H9 (cell line): ENCODE measurements around the gene ARL6IP6. TPM values are rescaled to one million over a fixed set of nuclear protein-coding genes. Genes with fewer than 3 reads are reported as not detected.

Source experiments
- DNase-seq: peaks from one replicate; pipeline ENCODE4 v3.0.0-alpha.2; 2017
- H2AFZ ChIP-seq: one replicate; pipeline ENCODE4 v1.6.1; 2013; ENCODE audit warnings: mild to moderate bottlenecking, low read length, control low read depth, moderate library complexity
- H2AK5ac ChIP-seq: 2 replicates; pipeline ENCODE4 v1.6.1; 2013; ENCODE audit warnings: low read length, control low read depth, mixed read lengths; ENCODE audit not compliant: insufficient read length
- H2BK120ac ChIP-seq: one replicate; pipeline ENCODE4 v1.6.1; 2013; ENCODE audit warnings: low read depth, mild to moderate bottlenecking, low read length, control low read depth, inconsistent platforms; ENCODE audit not compliant: poor library complexity, severe bottlenecking
- H2BK12ac ChIP-seq: 2 replicates; pipeline ENCODE4 v1.6.1; 2013; ENCODE audit warnings: low read length, control low read depth, mixed read lengths, low read depth; ENCODE audit not compliant: insufficient read length
- H2BK15ac ChIP-seq: 2 replicates; pipeline ENCODE4 v1.6.1; 2013; ENCODE audit warnings: low read depth, low read length, control low read depth
- H2BK20ac ChIP-seq: one replicate; pipeline ENCODE4 v1.6.1; 2013; ENCODE audit warnings: low read depth, mild to moderate bottlenecking, low read length, control low read depth, inconsistent platforms; ENCODE audit not compliant: poor library complexity, severe bottlenecking
- H2BK5ac ChIP-seq: 2 replicates; pipeline ENCODE4 v1.6.1; 2013; ENCODE audit warnings: low read length, control low read depth, mixed read lengths; ENCODE audit not compliant: insufficient read length
- H3K14ac ChIP-seq: 2 replicates; pipeline ENCODE4 v1.6.1; 2013; ENCODE audit warnings: low read length, control low read depth; ENCODE audit not compliant: insufficient read depth
- H3K18ac ChIP-seq: 2 replicates; pipeline ENCODE4 v1.6.1; 2013; ENCODE audit warnings: low read depth, mild to moderate bottlenecking, mixed read lengths, low read length, control low read depth; ENCODE audit not compliant: insufficient read length
- H3K23ac ChIP-seq: 2 replicates; pipeline ENCODE4 v1.6.1; 2013; ENCODE audit warnings: low read length, control low read depth, mixed read lengths, low read depth; ENCODE audit not compliant: insufficient read length
- H3K23me2 ChIP-seq: 2 replicates; pipeline ENCODE4 v1.6.1; 2013; ENCODE audit warnings: low read depth, mild to moderate bottlenecking, mixed read lengths, low read length, control low read depth; ENCODE audit not compliant: insufficient read length, poor library complexity, severe bottlenecking
- H3K27ac ChIP-seq: 2 replicates; pipeline ENCODE4 v1.5.1; 2013; ENCODE audit warnings: low read length, control low read depth, mixed read lengths, low read depth; ENCODE audit not compliant: insufficient read length
- H3K27me3 ChIP-seq: 2 replicates; pipeline ENCODE4 v1.6.1; 2013; ENCODE audit warnings: low read length, control low read depth, inconsistent platforms; ENCODE audit not compliant: insufficient read depth
- H3K4ac ChIP-seq: 2 replicates; pipeline ENCODE4 v1.6.1; 2013; ENCODE audit warnings: low read depth, mild to moderate bottlenecking, control low read depth, inconsistent platforms, low read length, moderate library complexity
- H3K4me1 ChIP-seq: 2 replicates; pipeline ENCODE4 v1.6.1; 2013; ENCODE audit warnings: low read length, control low read depth, inconsistent platforms; ENCODE audit not compliant: insufficient read depth
- H3K4me2 ChIP-seq: 2 replicates; pipeline ENCODE4 v1.6.1; 2013; ENCODE audit warnings: low read length, control low read depth, mixed read lengths; ENCODE audit not compliant: insufficient read length, insufficient read depth
- H3K56ac ChIP-seq: 2 replicates; pipeline ENCODE4 v1.6.1; 2013; ENCODE audit warnings: low read depth, mild to moderate bottlenecking, mixed read lengths, low read length, control low read depth; ENCODE audit not compliant: insufficient read length
- H3K79me1 ChIP-seq: 2 replicates; pipeline ENCODE4 v1.6.1; 2013; ENCODE audit warnings: low read depth, mild to moderate bottlenecking, moderate library complexity, low read length, control low read depth, inconsistent platforms; ENCODE audit not compliant: insufficient read depth, poor library complexity, severe bottlenecking
- H3K79me2 ChIP-seq: 2 replicates; pipeline ENCODE4 v1.6.1; 2013; ENCODE audit warnings: low read length, control low read depth, inconsistent platforms; ENCODE audit not compliant: insufficient read depth
- H3K9ac ChIP-seq: 2 replicates; pipeline ENCODE4 v1.6.1; 2013; ENCODE audit warnings: low read length, control low read depth, mixed read lengths; ENCODE audit not compliant: insufficient read length; ENCODE audit errors: extremely low read depth
- H3K9me3 ChIP-seq: one replicate; pipeline ENCODE4 v1.6.1; 2013; ENCODE audit warnings: low read depth, low read length, inconsistent platforms; ENCODE audit not compliant: control insufficient read depth
- H3T11ph ChIP-seq: one replicate; pipeline ENCODE4 v1.6.1; 2013; ENCODE audit warnings: mild to moderate bottlenecking, low read length, control low read depth, inconsistent platforms
- H4K20me1 ChIP-seq: one replicate; pipeline ENCODE4 v1.6.1; 2013; ENCODE audit not compliant: control insufficient read depth, insufficient read length, insufficient read depth
- H4K5ac ChIP-seq: 2 replicates; pipeline ENCODE4 v1.6.1; 2013; ENCODE audit warnings: low read depth, mild to moderate bottlenecking, mixed read lengths, low read length, control low read depth; ENCODE audit not compliant: insufficient read length
- H4K8ac ChIP-seq: replicated peaks from 2 replicates; pipeline ENCODE4 v1.6.1; 2013; ENCODE audit warnings: low read length, control low read depth, mixed read lengths, low read depth; ENCODE audit not compliant: insufficient read length
- H4K91ac ChIP-seq: 2 replicates; pipeline ENCODE4 v1.6.1; 2013; ENCODE audit warnings: low read depth, mild to moderate bottlenecking, moderate library complexity, mixed read lengths, low read length, control low read depth; ENCODE audit not compliant: insufficient read length
- H3K27ac Mint-ChIP-seq, 3 experiments: 2 replicates in 2 of 3; 3 replicates in 1 of 3; pipeline ENCODE4 v1.8.0; 2020 to 2021; ENCODE audit warnings: mixed read lengths in 3 of 3, mild to moderate bottlenecking in 1 of 3, moderate library complexity in 1 of 3
- H3K27me3 Mint-ChIP-seq: 2 replicates; pipeline ENCODE4 v1.8.0; 2021; ENCODE audit warnings: low read depth, mild to moderate bottlenecking, moderate library complexity, mixed read lengths
- H3K36me3 Mint-ChIP-seq, 3 experiments: 2 replicates in 2 of 3; 3 replicates in 1 of 3; pipeline ENCODE4 v1.8.0; 2020 to 2021; ENCODE audit warnings: low read depth in 3 of 3, mixed read lengths in 3 of 3; ENCODE audit not compliant: insufficient read depth in 1 of 3
- H3K4me1 Mint-ChIP-seq, 2 experiments: 2 replicates each; pipeline ENCODE4 v1.8.0; 2020; ENCODE audit warnings: mixed read lengths in 2 of 2
- H3K4me3 Mint-ChIP-seq, 2 experiments: 2 replicates in 1 of 2; 3 replicates in 1 of 2; pipeline ENCODE4 v1.8.0; 2020 to 2021; ENCODE audit warnings: mild to moderate bottlenecking in 2 of 2, mixed read lengths in 2 of 2, moderate library complexity in 1 of 2
- H3K9me3 Mint-ChIP-seq, 2 experiments: 2 replicates in 1 of 2; 3 replicates in 1 of 2; pipeline ENCODE4 v1.8.0; 2020; ENCODE audit warnings: mild to moderate bottlenecking in 2 of 2, mixed read lengths in 2 of 2, moderate library complexity in 1 of 2
- WGBS: extraction: QIAGEN DNeasy Blood & Tissue Kit; methylation state at CpG from one replicate; pipeline ENCODE4 v1.1.7; 2013; ENCODE audit warnings: missing lambda C conversion rate, low lambda C conversion rate, mixed read lengths; ENCODE audit not compliant: insufficient read length; ENCODE audit errors: extremely low coverage; 5-methylcytosine and 5-hydroxymethylcytosine counted together
- total RNA-seq: library from RNA; stranded (reverse); gene quantifications from 2 replicates; pipeline ENCODE4 v1.2.1, GENCODE V29; 2021
- TF ChIP-seq, protein P1 (sequence below): fragments of 200-600 bp; sonication (generic); conservative IDR thresholded peaks from 3 replicates; pipeline ENCODE4 v1.8.0; 2021; ENCODE audit warnings: antibody characterized with exemption, mild to moderate bottlenecking

ARL6IP6 gene
- total RNA-seq, 1 experiment from 2014 or later = 27.3 TPM

- no peak overlapping the region for H3K56ac ChIP-seq
- no peak overlapping the region for H3K27ac Mint-ChIP-seq
- no peak overlapping the region for H3K4me2 ChIP-seq
- peaks cover 0 to 29% (median 10%) of the 10 kb centered on the region in 3 experiments; a peak in 6 of 7 replicates for H3K36me3 Mint-ChIP-seq
- no peak overlapping the region for H3K14ac ChIP-seq
- peaks cover 0 to 4% of the 10 kb centered on the region in 2 experiments; a peak in 2 of 4 replicates for H3K4me1 Mint-ChIP-seq
- H3K27ac ChIP-seq = no peak overlapping the region
- H4K8ac ChIP-seq = no peak overlapping the region
- H4K20me1 ChIP-seq = no peaks in the 10 kb centered on the region
- no peak overlapping the region for H3K23ac ChIP-seq
- H2BK20ac ChIP-seq = no peak overlapping the region
- H4K91ac ChIP-seq = no peak overlapping the region
- H2BK120ac ChIP-seq = no peak overlapping the region
- DNase-seq = no peak
- no peak overlapping the region for H4K5ac ChIP-seq
- no peak overlapping the region for H2BK15ac ChIP-seq
- H2AK5ac ChIP-seq = no peak overlapping the region
- H3K27me3 Mint-ChIP-seq = no peaks in the 10 kb centered on the region
- no peak overlapping the region for H3K9ac ChIP-seq
- no peak overlapping the region for H3K4me3 Mint-ChIP-seq
- peaks cover 3% of the 10 kb centered on the region for H3K79me1 ChIP-seq
- no peaks in the 10 kb centered on the region for H3K27me3 ChIP-seq
- no CpG with 5 or more reads among the region's 1 CpG for WGBS
- H3K18ac ChIP-seq = no peak overlapping the region
- H3K9me3 Mint-ChIP-seq = no peaks in the 10 kb centered on the region
- no peak overlapping the region for H2BK12ac ChIP-seq
- no peaks in the 10 kb centered on the region for H3K4me1 ChIP-seq
- no peak overlapping the region for H3T11ph ChIP-seq
- no peaks in the 10 kb centered on the region for H3K23me2 ChIP-seq
- TF ChIP-seq, protein P1, sequence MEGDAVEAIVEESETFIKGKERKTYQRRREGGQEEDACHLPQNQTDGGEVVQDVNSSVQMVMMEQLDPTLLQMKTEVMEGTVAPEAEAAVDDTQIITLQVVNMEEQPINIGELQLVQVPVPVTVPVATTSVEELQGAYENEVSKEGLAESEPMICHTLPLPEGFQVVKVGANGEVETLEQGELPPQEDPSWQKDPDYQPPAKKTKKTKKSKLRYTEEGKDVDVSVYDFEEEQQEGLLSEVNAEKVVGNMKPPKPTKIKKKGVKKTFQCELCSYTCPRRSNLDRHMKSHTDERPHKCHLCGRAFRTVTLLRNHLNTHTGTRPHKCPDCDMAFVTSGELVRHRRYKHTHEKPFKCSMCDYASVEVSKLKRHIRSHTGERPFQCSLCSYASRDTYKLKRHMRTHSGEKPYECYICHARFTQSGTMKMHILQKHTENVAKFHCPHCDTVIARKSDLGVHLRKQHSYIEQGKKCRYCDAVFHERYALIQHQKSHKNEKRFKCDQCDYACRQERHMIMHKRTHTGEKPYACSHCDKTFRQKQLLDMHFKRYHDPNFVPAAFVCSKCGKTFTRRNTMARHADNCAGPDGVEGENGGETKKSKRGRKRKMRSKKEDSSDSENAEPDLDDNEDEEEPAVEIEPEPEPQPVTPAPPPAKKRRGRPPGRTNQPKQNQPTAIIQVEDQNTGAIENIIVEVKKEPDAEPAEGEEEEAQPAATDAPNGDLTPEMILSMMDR = no peak
- H2BK5ac ChIP-seq = no peak overlapping the region
- H3K9me3 ChIP-seq = no peaks in the 10 kb centered on the region
- no peak overlapping the region for H3K4ac ChIP-seq
- H2AFZ ChIP-seq = no peak overlapping the region
- H3K79me2 ChIP-seq = peaks cover 17% of the 10 kb centered on the region; the same call in 1 of the 2 replicates
Measured at GRCh38 chr2:152696476-152696875, 21.9 kb upstream of the ARL6IP6 start.
